ENCODE data around the gene KIAA0513. TPM values are rescaled to one million over a fixed set of nuclear protein-coding genes. Genes with fewer than 3 reads are reported as not detected.

KIAA0513 gene
- total RNA-seq, 1 donor = 35.1 TPM

GRCh38 chr16:85019659-85020245 is 7.8 kb upstream of the KIAA0513 start:
- Histone ChIP-seq H3K4me1 (ENCODE audit: insufficient read depth, low read length) (peaks cover 13% of the 10 kb centered on the region), H3K4me2 (ENCODE audit: insufficient read depth, low read length) (no peak overlapping the region), H3K9me3 (ENCODE audit: low read depth, low read length) (no peaks in the 10 kb centered on the region), H3K79me2 (ENCODE audit: insufficient read depth, low read length) (no peaks in the 10 kb centered on the region), H4K20me1 (ENCODE audit: insufficient read depth, low read length) (no peaks in the 10 kb centered on the region), H3K27ac (ENCODE audit: low read depth, low read length) (no peak overlapping the region), H3K27me3 (ENCODE audit: insufficient read depth, low read length) (peaks cover 4% of the 10 kb centered on the region), H3K4me3 (ENCODE audit: insufficient read depth, low read length) (no peak overlapping the region), H2AFZ (ENCODE audit: low read length) (no peak overlapping the region), H3K36me3 (ENCODE audit: insufficient read depth, low read length) (no peaks in the 10 kb centered on the region)
- no peak for TF ChIP-seq CTCF (IDR thresholded peaks at IDR 0.05; ENCODE audit: extremely low read depth, low read depth, low read length)
- no peak for DNase-seq (ENCODE audit: insufficient read length, low spot score, missing footprints)

GRCh38 chr16:85025781-85026653 is 1.6 kb upstream of the KIAA0513 start:
- peaks cover 15% of the 10 kb centered on the region for H4K20me1 ChIP-seq (ENCODE audit: insufficient read depth, low read length)
- no peaks in the 10 kb centered on the region for H3K36me3 ChIP-seq (ENCODE audit: insufficient read depth, low read length)
- peak overlapping the region; percentile 93 for H3K4me2 ChIP-seq (ENCODE audit: insufficient read depth, low read length)
- no peak overlapping the region for H3K4me3 ChIP-seq (ENCODE audit: insufficient read depth, low read length)
- no peak overlapping the region for H3K27ac ChIP-seq (ENCODE audit: low read depth, low read length)
- no peaks in the 10 kb centered on the region for H3K27me3 ChIP-seq (ENCODE audit: insufficient read depth, low read length)
- H3K79me2 ChIP-seq (ENCODE audit: insufficient read depth, low read length) = peaks cover 17% of the 10 kb centered on the region
- no peaks in the 10 kb centered on the region for H3K9me3 ChIP-seq (ENCODE audit: low read depth, low read length)
- no peak overlapping the region for H2AFZ ChIP-seq (ENCODE audit: low read length)
- no peak for TF ChIP-seq CTCF (IDR thresholded peaks at IDR 0.05; ENCODE audit: extremely low read depth, low read depth, low read length)
- no peak for DNase-seq (ENCODE audit: insufficient read length, low spot score, missing footprints)
- H3K4me1 ChIP-seq (ENCODE audit: insufficient read depth, low read length) = peaks cover 32% of the 10 kb centered on the region

GRCh38 chr16:85026703-85027102 is 892 bp upstream of the KIAA0513 start:
- Histone ChIP-seq H4K20me1 (ENCODE audit: insufficient read depth, low read length) (peaks cover 21% of the 10 kb centered on the region), H3K4me3 (ENCODE audit: insufficient read depth, low read length) (peak overlapping the region; percentile 96), H3K79me2 (ENCODE audit: insufficient read depth, low read length) (peaks cover 23% of the 10 kb centered on the region), H3K9me3 (ENCODE audit: low read depth, low read length) (no peaks in the 10 kb centered on the region), H3K27ac (ENCODE audit: low read depth, low read length) (peak overlapping the region; percentile 94), H3K4me1 (ENCODE audit: insufficient read depth, low read length) (peaks cover 32% of the 10 kb centered on the region), H3K4me2 (ENCODE audit: insufficient read depth, low read length) (peak overlapping the region; percentile 93), H2AFZ (ENCODE audit: low read length) (peak overlapping the region; percentile 49), H3K36me3 (ENCODE audit: insufficient read depth, low read length) (peaks cover 4% of the 10 kb centered on the region), H3K27me3 (ENCODE audit: insufficient read depth, low read length) (no peaks in the 10 kb centered on the region)
- DNase-seq (ENCODE audit: insufficient read length, low spot score, missing footprints) = no peak
- TF ChIP-seq CTCF (IDR thresholded peaks at IDR 0.05; ENCODE audit: extremely low read depth, low read depth, low read length) = no peak

Data from osteoblast (primary cell).